COLO668 (cell line): Measurements from ENCODE around the gene PARP14.
"Not testable (repeated sequence)": the region's sequence is repeated elsewhere in the genome, so short reads cannot be mapped to it uniquely, and the experiment has no call there.

Experiments
- DNase-seq: peaks from one replicate; lab custom pipeline; 2025; ENCODE audit not compliant: unreplicated experiment; lab: John Stamatoyannopoulos, UW

Gene PARP14

GRCh38 chr3:122714273-122714672 lies 33.6 kb downstream of the PARP14 start:
- DNase-seq: no peak

- DNase-seq: no peak
These were observed 36.0 kb downstream of the PARP14 start for GRCh38 chr3:122716667-122717066.

GRCh38 chr3:122719273-122719921 lies 38.8 kb downstream of the PARP14 start:
- no peak for DNase-seq

- DNase-seq: no peak
These were observed 44.5 kb downstream of the PARP14 start for GRCh38 chr3:122725106-122725505.

- no peak for DNase-seq
These were observed 46.7 kb downstream of the PARP14 start for GRCh38 chr3:122727294-122727693.

- DNase-seq: no peak
These were observed 47.1 kb downstream of the PARP14 start for GRCh38 chr3:122727766-122728165.

- DNase-seq: no peak
These were observed 47.5 kb downstream of the PARP14 start for GRCh38 chr3:122728186-122728585.

GRCh38 chr3:122728756-122729514 lies 48.3 kb downstream of the PARP14 start:
- DNase-seq: no peak

- DNase-seq: no peak
These were observed 49.6 kb downstream of the PARP14 start for GRCh38 chr3:122730240-122730639.

GRCh38 chr3:122732682-122733525 lies 52.3 kb downstream of the PARP14 start:
- not testable (repeated sequence) for DNase-seq

- no peak for DNase-seq
These were observed 58.5 kb downstream of the PARP14 start for GRCh38 chr3:122739172-122739571.

- no peak for DNase-seq
These were observed 61.6 kb downstream of the PARP14 start for GRCh38 chr3:122742234-122742633.

- no peak for DNase-seq
These were observed 63.0 kb downstream of the PARP14 start for GRCh38 chr3:122743581-122744120.

- no peak for DNase-seq
These were observed 64.9 kb downstream of the PARP14 start for GRCh38 chr3:122745369-122746021.

- DNase-seq: not testable (repeated sequence)
These were observed 66.7 kb downstream of the PARP14 start for GRCh38 chr3:122747295-122747694.

GRCh38 chr3:122748347-122748746 lies 67.7 kb downstream of the PARP14 start:
- no peak for DNase-seq

GRCh38 chr3:122754929-122755328 lies 74.3 kb downstream of the PARP14 start:
- no peak for DNase-seq

GRCh38 chr3:122755491-122755890 lies 74.9 kb downstream of the PARP14 start:
- DNase-seq: no peak

- DNase-seq: no peak
These were observed 78.4 kb downstream of the PARP14 start for GRCh38 chr3:122758877-122759560.
